MCF 10A (cell line): Measurements from ENCODE around the gene TIMP3. TPM values are rescaled to one million over a fixed set of nuclear protein-coding genes. Genes with fewer than 3 reads are reported as not detected.

ENCODE experiments used
- BruUV-seq: library from RNA; stranded (reverse); fragments of 400-500 nt; replicated peaks from 2 replicates; lab custom pipeline; 2021; lab: Mats Ljungman, UMichigan
- CTCF ChIA-PET: fragments of 300-600 bp; sonication (Branson Sonifier 250); formaldehyde crosslinking; extraction: SDS; loops from one replicate; lab custom pipeline; 2021; ENCODE audit warnings: antibody characterized with exemption, inconsistent platforms; lab: Yijun Ruan, JAX
- POLR2A ChIA-PET: fragments of 300-600, 350-650 bp; sonication (Branson Sonifier 250); formaldehyde crosslinking; extraction: SDS; loops from one replicate; lab custom pipeline; 2020; ENCODE audit warnings: antibody characterized with exemption, inconsistent platforms; lab: Yijun Ruan, JAX
- DNase-seq: peaks from one replicate; pipeline ENCODE4 v3.0.0-alpha.2; 2018; ENCODE audit not compliant: unreplicated experiment
- H3K27ac Mint-ChIP-seq: one replicate; pipeline ENCODE4 v1.8.0; 2022; ENCODE audit warnings: mild to moderate bottlenecking, low read depth, mixed read lengths; ENCODE audit not compliant: unreplicated experiment
- H3K27me3 Mint-ChIP-seq: one replicate; pipeline ENCODE4 v1.8.0; 2022; ENCODE audit warnings: mixed read lengths; ENCODE audit not compliant: insufficient read depth, unreplicated experiment
- H3K36me3 Mint-ChIP-seq: one replicate; pipeline ENCODE4 v1.8.0; 2022; ENCODE audit warnings: mild to moderate bottlenecking, moderate library complexity, mixed read lengths; ENCODE audit not compliant: insufficient read depth, unreplicated experiment
- H3K4me1 Mint-ChIP-seq: one replicate; pipeline ENCODE4 v1.8.0; 2022; ENCODE audit warnings: mixed read lengths; ENCODE audit not compliant: insufficient read depth, unreplicated experiment
- H3K4me3 Mint-ChIP-seq: one replicate; pipeline ENCODE4 v1.8.0; 2022; ENCODE audit warnings: mild to moderate bottlenecking, moderate library complexity, mixed read lengths; ENCODE audit not compliant: unreplicated experiment
- H3K9me3 Mint-ChIP-seq: one replicate; pipeline ENCODE4 v1.8.0; 2022; ENCODE audit warnings: mixed read lengths; ENCODE audit not compliant: unreplicated experiment
- CTCF ChIP-seq: fragments of 200-600 bp; IDR thresholded peaks from one replicate; pipeline ENCODE4 v1.8.0; 2022; ENCODE audit warnings: antibody characterized with exemption, mild to moderate bottlenecking; ENCODE audit not compliant: unreplicated experiment
- intact Hi-C: fragments of 100-400 bp; cut with micrococcal nuclease; formaldehyde crosslinking; loops from 2 replicates; pipeline ENCODE4 v1.14.1; 2022
- total RNA-seq: library from RNA; stranded (reverse); gene quantifications from 2 replicates; pipeline ENCODE4 v1.2.3, GENCODE V29; 2022

TIMP3 gene
- total RNA-seq, 1 experiment from 2014 or later, result 50.6 TPM

GRCh38 chr22:32803020-32803737 lies 1.7 kb downstream of the TIMP3 start:
- ChIA-PET POLR2A (interaction anchor here (0.6 to 1.9 kb wide), 12 partner anchors 9 to 778 kb away, joined by 3 to 12 read pairs (median 4); no protein-coding TSS in a partner anchor), CTCF (interaction anchor here (0.5 to 11.5 kb wide), 10 partner anchors 10 to 342 kb away, joined by 3 to 205 read pairs (median 3); no protein-coding TSS in a partner anchor)
- Mint-ChIP-seq H3K27ac (peak overlapping the region; percentile 63), H3K4me1 (peaks cover 25% of the 10 kb centered on the region), H3K27me3 (no peaks in the 10 kb centered on the region), H3K9me3 (no peaks in the 10 kb centered on the region), H3K36me3 (peaks cover 4% of the 10 kb centered on the region), H3K4me3 (peak overlapping the region; percentile 80)
- no peak for TF ChIP-seq CTCF
- intact Hi-C loops, result loop anchor here (1.0 to 10.0 kb wide), 3 partner anchors 183 to 399 kb away; no protein-coding TSS in a partner anchor
- peak; percentile 33 for DNase-seq
- no TSS peak for BruUV-seq

- Mint-ChIP-seq H3K9me3 (no peaks in the 10 kb centered on the region), H3K4me3 (peak overlapping the region; percentile 80), H3K4me1 (peaks cover 25% of the 10 kb centered on the region), H3K36me3 (peaks cover 4% of the 10 kb centered on the region), H3K27me3 (no peaks in the 10 kb centered on the region), H3K27ac (peak overlapping the region; percentile 70)
- intact Hi-C loops, result loop anchor here (1.0 to 10.0 kb wide), 3 partner anchors 182 to 398 kb away; no protein-coding TSS in a partner anchor
- no peak for DNase-seq
- POLR2A ChIA-PET, result interaction anchor here (0.6 to 1.9 kb wide), 9 partner anchors 8 to 778 kb away, joined by 3 to 12 read pairs (median 3); partner anchors contain the start of gene RTCB
- CTCF ChIA-PET, result interaction anchor here (0.5 to 3.8 kb wide), 12 partner anchors 9 to 342 kb away, joined by 3 to 15 read pairs (median 4); no protein-coding TSS in a partner anchor
- no peak for TF ChIP-seq CTCF
- BruUV-seq, result no TSS peak
Observed at GRCh38 chr22:32803738-32804435, 2.4 kb downstream of the TIMP3 start.

- peaks cover 25% of the 10 kb centered on the region for H3K4me1 Mint-ChIP-seq
- POLR2A ChIA-PET, result interaction anchor here (0.6 to 1.9 kb wide), 7 partner anchors 7 to 393 kb away, joined by 3 to 6 read pairs (median 3); partner anchors contain the start of gene RTCB
- intact Hi-C loops, result loop anchor here (5.0 to 10.0 kb wide), 2 partner anchors 320 to 398 kb away; no protein-coding TSS in a partner anchor
- CTCF ChIA-PET, result interaction anchor here (0.5 to 3.8 kb wide), 8 partner anchors 11 to 290 kb away, joined by 3 to 15 read pairs (median 4); no protein-coding TSS in a partner anchor
- H3K4me3 Mint-ChIP-seq, result peak overlapping the region; percentile 80
- DNase-seq, result no peak
- BruUV-seq, result no TSS peak
- peak overlapping the region; percentile 70 for H3K27ac Mint-ChIP-seq
- peaks cover 4% of the 10 kb centered on the region for H3K36me3 Mint-ChIP-seq
- no peak for TF ChIP-seq CTCF
- H3K9me3 Mint-ChIP-seq, result no peaks in the 10 kb centered on the region
- no peaks in the 10 kb centered on the region for H3K27me3 Mint-ChIP-seq
Observed at GRCh38 chr22:32804531-32805360, 3.2 kb downstream of the TIMP3 start.
